ENCODE data around the gene ZNF407.

Gene ZNF407

GRCh38 chr18:74945774-74946545 lies 348.3 kb downstream of the ZNF407 start:
- no peak for DNase-seq (ENCODE audit: low read depth)
- no peak overlapping the region for H3K4me3 ChIP-seq (ENCODE audit: low read depth, low read length)
- no peak for TF ChIP-seq CTCF (IDR thresholded peaks at IDR 0.05; ENCODE audit: insufficient read depth, low read depth, low read length, missing control alignments)

- TF ChIP-seq CTCF (IDR thresholded peaks at IDR 0.05; ENCODE audit: insufficient read depth, low read depth, low read length, missing control alignments) = no peak
- DNase-seq (ENCODE audit: low read depth) = no peak
- no peak overlapping the region for H3K4me3 ChIP-seq (ENCODE audit: low read depth, low read length)
Observed at GRCh38 chr18:74946646-74947375, 349.1 kb downstream of the ZNF407 start.

- TF ChIP-seq CTCF (IDR thresholded peaks at IDR 0.05; ENCODE audit: insufficient read depth, low read depth, low read length, missing control alignments) = no peak
- DNase-seq (ENCODE audit: low read depth) = no peak
- no peak overlapping the region for H3K4me3 ChIP-seq (ENCODE audit: low read depth, low read length)
Observed at GRCh38 chr18:74947417-74947816, 349.7 kb downstream of the ZNF407 start.

- H3K4me3 ChIP-seq (ENCODE audit: low read depth, low read length) = no peak overlapping the region
- TF ChIP-seq CTCF (IDR thresholded peaks at IDR 0.05; ENCODE audit: insufficient read depth, low read depth, low read length, missing control alignments) = no peak
- no peak for DNase-seq (ENCODE audit: low read depth)
Observed at GRCh38 chr18:74947875-74948274, 350.2 kb downstream of the ZNF407 start.

- H3K4me3 ChIP-seq (ENCODE audit: low read depth, low read length) = no peak overlapping the region
- DNase-seq (ENCODE audit: low read depth) = peak; percentile 13
- no peak for TF ChIP-seq CTCF (IDR thresholded peaks at IDR 0.05; ENCODE audit: insufficient read depth, low read depth, low read length, missing control alignments)
Observed at GRCh38 chr18:74949611-74950010, 351.9 kb downstream of the ZNF407 start.

- TF ChIP-seq CTCF (IDR thresholded peaks at IDR 0.05; ENCODE audit: insufficient read depth, low read depth, low read length, missing control alignments) = no peak
- H3K4me3 ChIP-seq (ENCODE audit: low read depth, low read length) = no peak overlapping the region
- DNase-seq (ENCODE audit: low read depth) = no peak
Observed at GRCh38 chr18:74950479-74950878, 352.8 kb downstream of the ZNF407 start.
